Neural progenitor cell (in vitro differentiated cells): ENCODE measurements around the gene ZMPSTE24.

ENCODE experiments used
- CTCF ChIP-seq: fragments of 200-600 bp; sonication (generic); IDR thresholded peaks from 2 replicates; pipeline ENCODE4 v1.5.1; 2017; ENCODE audit warnings: antibody characterized with exemption, mild to moderate bottlenecking
- EZH2 ChIP-seq: fragments of 200-600 bp; sonication (generic); IDR thresholded peaks from 2 replicates; pipeline ENCODE4 v1.6.1; 2017; ENCODE audit warnings: antibody characterized with exemption, mild to moderate bottlenecking, moderate library complexity

GRCh38 chr1:40251456-40251855 lies 6.6 kb upstream of the ZMPSTE24 start:
- TF ChIP-seq CTCF (no peak), EZH2 (no peak)
